Stimulated activated CD8-positive, alpha-beta memory T cell treated with anti-CD3 and anti-CD28 coated beads, Interleukin-2, amount 100 ng/mL, for 48 hours (primary cell): ENCODE data around the gene ZCCHC2.

Experiments used
- DNase-seq, 2 donors: peaks; one replicate each; pipeline ENCODE4 v3.0.0-alpha.2; 2020; ENCODE audit warnings: low read depth in 2 of 2

ZCCHC2 gene

DNA sequence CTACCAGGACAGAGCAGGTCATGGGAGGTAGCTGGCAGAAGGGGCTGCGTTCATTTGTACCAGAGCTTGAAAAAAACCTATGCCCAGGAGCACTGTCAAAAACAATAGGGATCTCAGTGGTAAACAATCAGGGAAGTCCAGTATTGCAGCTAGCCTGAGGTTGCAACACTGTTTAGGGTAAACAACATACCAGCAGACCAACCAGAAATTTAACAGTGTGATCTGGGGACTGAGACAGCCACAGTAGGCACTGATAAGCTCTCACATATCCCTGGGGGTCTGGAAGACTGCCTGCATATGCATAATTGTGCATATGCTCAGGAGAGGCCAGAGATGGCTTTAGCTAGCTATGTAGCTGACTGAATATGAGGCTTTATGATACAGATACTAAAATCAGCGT is 12.0 kb upstream of the ZCCHC2 start:
- DNase-seq = no peak

DNA sequence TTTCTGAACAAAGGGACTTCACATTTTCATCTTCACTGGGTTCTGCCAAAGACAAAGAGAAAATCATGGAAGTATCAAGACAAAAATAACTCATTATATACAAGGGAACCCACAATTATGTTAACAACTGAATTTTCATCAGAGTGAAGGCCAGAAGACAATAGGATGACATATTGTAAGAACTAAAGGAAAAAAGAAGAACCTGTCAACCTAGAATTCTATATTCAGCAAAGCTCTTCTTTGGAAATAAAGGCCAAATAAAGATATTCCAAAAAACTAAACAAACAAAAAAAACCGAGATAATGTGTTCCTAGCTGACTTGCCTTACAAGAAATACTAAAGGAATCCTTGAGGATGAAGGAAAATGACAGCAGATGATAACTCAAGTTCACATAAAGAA is 10.3 kb upstream of the ZCCHC2 start:
- no peak for DNase-seq

DNA sequence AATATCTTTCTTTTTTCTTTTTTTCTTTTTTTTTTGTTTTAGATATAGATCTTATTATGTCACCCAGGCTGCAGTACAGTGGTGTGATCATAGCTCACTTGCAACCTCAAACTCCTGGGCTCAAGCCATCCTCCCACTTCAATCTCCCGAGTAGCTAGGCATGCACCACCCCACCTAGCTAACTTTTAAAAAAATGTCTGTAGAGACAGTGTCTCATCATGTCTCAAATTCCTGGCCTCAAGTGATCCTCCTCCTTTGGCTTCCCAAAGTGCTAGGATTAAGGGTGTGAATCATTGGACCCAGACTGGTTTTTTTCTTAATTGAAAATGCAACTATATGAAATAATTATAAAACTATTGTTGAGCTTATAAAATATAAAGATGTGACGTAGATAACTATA is 9.8 kb upstream of the ZCCHC2 start:
- DNase-seq = no peak

DNA sequence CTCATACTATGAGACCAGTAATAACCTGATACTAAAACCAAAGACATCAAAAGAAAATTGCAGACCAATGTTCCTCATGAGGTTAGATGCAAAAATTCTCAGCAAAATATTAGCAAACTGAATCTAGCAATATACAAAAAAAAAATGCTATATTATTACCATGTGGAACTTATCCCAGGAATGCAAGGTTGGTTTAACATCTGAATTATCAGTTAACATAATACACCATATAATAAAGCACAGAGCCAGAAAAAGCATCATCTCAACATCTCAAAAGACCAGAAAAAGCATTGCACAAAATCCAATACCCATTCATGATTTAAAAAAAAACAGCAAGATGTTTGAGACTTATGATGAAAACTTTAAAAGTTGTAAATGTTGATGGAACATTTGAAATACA is 8.3 kb upstream of the ZCCHC2 start:
- DNase-seq = no peak

DNA sequence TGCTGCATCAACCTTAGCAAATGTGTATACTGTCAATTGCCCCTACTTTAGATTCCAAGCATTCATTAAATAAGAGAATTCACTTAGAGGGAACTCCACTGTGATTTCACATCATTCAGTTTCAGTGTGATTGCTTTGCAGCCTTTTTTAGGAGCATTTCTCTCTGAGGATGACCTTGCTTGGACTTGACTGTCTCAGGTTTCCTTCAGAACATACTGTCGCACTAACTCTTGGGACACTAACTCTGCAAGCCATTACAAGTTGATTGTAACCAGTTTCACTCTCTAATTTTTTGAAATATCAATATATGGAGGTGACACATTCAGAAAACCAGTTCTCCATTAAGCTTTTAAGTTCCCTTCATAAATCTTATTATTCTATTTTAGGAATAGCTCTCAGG is 6.6 kb upstream of the ZCCHC2 start:
- no peak for DNase-seq

GRCh38 chr18:62518460-62519375 is 4.1 kb upstream of the ZCCHC2 start:
- DNase-seq = no peak

GRCh38 chr18:62519684-62520083 is 3.1 kb upstream of the ZCCHC2 start:
- DNase-seq = no peak

DNA sequence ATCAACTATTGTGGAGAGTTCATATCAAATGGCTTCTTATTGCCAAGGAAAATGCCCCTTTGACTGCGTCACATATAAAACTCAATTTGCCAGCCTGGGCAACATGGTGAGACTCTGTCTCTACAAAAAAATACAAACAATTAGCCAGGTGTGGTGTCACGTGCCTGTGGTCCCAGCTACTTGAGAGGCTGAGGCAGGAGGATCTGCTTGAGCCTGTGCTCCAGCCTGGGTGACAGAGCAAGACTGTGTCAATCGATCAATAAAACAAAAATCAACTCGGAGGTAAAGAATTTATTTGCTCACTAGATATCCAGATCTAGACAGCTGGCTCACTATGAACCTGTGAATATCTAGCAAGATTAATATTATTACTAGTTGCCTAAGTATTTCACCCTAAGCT is 1.7 kb upstream of the ZCCHC2 start:
- DNase-seq = no peak

DNA sequence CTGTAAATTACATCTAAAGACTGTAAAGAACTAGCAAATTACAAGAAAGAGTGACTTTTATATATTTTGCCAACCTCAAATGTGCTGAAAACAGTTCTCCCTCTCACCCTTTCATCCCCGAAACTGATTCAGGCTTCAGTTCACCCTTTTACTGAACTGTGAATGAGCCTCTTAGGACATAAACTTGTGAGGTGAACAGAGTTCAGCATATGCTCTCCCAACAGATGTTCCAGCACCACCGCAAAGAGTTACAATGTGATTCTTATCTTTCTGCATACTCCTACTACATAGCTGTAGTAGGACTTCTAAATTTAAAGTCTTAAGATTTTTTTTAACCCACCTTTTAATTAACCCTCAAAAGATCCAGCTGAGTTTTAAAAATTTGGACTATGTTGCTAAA is 1.2 kb upstream of the ZCCHC2 start:
- no peak for DNase-seq

- no peak for DNase-seq
These were observed 684 bp upstream of the ZCCHC2 start for GRCh38 chr18:62522178-62522503.

DNA sequence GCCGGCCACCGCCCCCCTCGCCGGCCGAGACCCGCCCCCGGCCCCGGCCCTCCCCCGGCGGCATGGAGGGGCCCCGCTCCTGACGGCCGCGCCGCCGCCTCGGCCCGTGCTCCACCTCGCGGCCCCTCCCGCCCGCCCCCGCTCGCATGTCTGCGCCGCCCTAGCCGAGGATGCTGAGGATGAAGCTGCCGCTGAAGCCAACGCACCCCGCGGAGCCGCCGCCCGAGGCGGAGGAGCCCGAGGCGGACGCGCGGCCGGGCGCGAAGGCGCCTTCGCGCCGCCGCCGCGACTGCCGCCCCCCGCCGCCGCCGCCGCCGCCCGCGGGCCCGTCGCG is 397 bp downstream of the ZCCHC2 start:
- DNase-seq = no peak

GRCh38 chr18:62523631-62524439 is 1.0 kb downstream of the ZCCHC2 start:
- peak; percentile 26 to 33 for DNase-seq

DNA sequence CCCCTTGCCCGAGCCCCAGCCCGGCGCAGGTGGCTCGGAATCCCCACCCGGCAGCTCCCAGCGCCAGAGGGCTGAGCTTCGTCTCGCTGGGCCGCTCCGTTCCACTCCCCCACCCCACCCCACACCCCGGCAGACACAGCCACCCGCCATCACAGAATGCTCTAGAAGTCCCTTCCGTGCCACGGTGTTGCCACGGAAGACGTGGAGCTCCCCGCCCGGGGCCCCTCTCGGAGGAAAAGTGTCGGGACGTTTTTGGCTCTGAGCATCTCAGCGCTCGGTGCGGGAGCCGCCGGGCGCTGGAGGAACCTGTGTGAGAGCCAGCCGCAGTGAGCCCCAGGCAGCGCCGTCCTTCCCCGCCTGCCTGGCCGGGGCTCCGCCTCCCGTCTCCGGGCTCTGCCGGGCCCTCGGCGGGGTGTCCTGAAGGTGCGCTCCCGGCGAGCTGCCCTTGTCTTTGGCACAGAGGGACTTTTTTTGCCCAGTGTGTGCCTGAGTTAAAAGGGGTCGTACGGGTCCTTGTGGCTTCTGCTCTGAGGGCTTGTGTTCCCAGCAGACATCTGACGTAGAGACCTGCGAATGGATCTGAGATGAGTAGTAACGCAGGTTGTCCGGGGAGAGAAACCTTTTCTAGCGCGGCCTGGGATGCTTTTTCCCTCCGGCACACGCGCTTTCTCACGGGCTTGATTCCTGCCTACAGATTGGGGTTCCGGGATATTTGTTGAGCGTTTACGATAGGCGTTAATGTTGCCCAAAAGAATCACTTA is 1.8 kb downstream of the ZCCHC2 start:
- DNase-seq = peak; percentile 38 to 55

DNA sequence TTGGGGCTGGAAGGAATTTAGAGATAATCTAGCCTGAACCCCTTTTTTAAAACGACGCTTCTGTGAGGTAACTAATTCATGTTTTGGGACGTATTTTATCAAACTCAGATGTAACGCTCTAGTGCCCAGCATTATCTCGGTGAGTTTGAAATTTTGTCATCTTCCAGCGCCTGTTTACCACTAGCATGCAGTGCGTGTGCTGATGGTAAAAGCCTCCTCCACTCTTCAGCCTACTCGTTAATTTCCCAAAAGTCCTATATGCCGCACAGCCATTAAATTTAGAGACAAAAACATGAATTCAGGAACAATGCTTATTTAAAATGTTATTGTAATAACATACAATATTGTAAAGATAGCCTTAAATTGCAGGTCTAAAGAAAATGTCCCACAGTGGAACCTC is 2.8 kb downstream of the ZCCHC2 start:
- no peak for DNase-seq

- peak; percentile 70 to 73 for DNase-seq
These were observed 3.5 kb downstream of the ZCCHC2 start for GRCh38 chr18:62526098-62527025.

- no peak for DNase-seq
These were observed 6.8 kb downstream of the ZCCHC2 start for GRCh38 chr18:62529597-62529996.

DNA sequence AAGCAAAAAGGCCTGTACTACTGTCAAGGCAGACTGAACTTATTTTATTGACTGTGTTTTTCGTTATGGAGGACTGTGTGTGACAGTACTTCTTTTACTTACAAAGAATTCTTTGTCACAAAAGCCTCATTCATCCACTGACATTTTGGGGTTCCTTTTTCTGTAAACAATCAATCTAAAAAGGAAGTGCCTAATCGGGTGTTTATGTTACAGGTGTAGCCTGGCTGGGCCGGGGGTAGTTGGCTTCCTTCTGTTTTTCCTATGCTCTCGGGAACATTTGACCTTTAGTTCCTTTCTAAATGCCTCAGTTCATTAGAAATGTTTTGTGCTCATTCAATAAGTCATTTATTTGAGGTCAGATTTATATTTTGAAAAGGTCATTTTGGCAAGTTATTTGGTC is 8.3 kb downstream of the ZCCHC2 start:
- no peak for DNase-seq

- no peak for DNase-seq
These were observed 9.1 kb downstream of the ZCCHC2 start for GRCh38 chr18:62531931-62532330.

DNA sequence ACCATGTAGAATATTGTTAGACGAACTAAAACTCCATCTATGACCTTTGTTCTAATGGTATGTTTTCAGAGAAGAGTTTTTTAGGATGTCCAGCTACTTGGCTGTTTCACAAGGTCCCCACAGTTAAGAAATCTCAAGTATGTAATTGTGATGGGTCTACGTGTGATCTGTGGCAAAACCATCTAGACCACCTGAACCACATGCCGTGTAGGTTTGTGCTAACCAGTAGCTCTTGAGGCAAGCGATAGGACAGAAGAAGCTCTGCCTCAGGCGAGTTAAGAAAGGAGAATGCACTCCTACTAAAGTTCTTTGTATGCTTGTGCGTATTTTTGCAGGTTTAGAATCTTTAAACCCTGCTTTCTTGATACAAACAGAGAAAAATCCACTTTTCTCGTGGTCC is 13.2 kb downstream of the ZCCHC2 start:
- DNase-seq = no peak

- DNase-seq = no peak
These were observed 14.4 kb downstream of the ZCCHC2 start for GRCh38 chr18:62537042-62537894.
